Tibial nerve (tissue), 4 donors: ENCODE measurements around the gene DUSP18. TPM values are rescaled to one million over a fixed set of nuclear protein-coding genes. Genes with fewer than 3 reads are reported as not detected.

Experiments used
- DNase-seq, 2 donors: peaks; one replicate each; pipeline ENCODE4 v3.0.0-alpha.2; 2019; ENCODE audit warnings: low spot score in 2 of 2
- H3K27ac ChIP-seq, 4 donors: fragments of 200-600 bp; sonication (generic) in 3 of 4; one replicate each; pipeline ENCODE4 v1.5.1; 2017 to 2019; ENCODE audit warnings: mild to moderate bottlenecking in 1 of 4
- H3K27me3 ChIP-seq, 2 donors: fragments of 200-600 bp; sonication (generic) in 1 of 2; one replicate each; pipeline versions ENCODE4 v1.5.1 to v1.6.0; 2017 to 2019
- H3K36me3 ChIP-seq, 3 donors: fragments of 200-600 bp; sonication (generic); one replicate each; pipeline ENCODE4 v1.5.1; 2018 to 2019
- H3K4me1 ChIP-seq, 4 donors: fragments of 200-600 bp; sonication (generic) in 3 of 4; one replicate each; pipeline ENCODE4 v1.5.1; 2017 to 2019
- H3K4me3 ChIP-seq, 4 donors: fragments of 200-600 bp; sonication (generic) in 3 of 4; one replicate each; pipeline ENCODE4 v1.5.1; 2017 to 2019; ENCODE audit warnings: mild to moderate bottlenecking in 1 of 4, moderate library complexity in 1 of 4
- H3K9me3 ChIP-seq, 4 donors: fragments of 200-600 bp; sonication (generic) in 3 of 4; one replicate each; pipeline ENCODE4 v1.5.1; 2017 to 2019
- EP300 ChIP-seq, 2 donors: sonication (generic); formaldehyde crosslinking; IDR thresholded peaks; one replicate each; pipeline ENCODE4 v1.6.1; 2017; ENCODE audit warnings: antibody characterized with exemption in 2 of 2, mild to moderate bottlenecking in 1 of 2
- POLR2A ChIP-seq, 2 donors: fragments of 450-650 bp; IDR thresholded peaks; one replicate each; pipeline ENCODE4 v1.6.1; 2017; ENCODE audit warnings: antibody characterized with exemption in 2 of 2, mild to moderate bottlenecking in 2 of 2, moderate library complexity in 2 of 2
- WGBS, 2 donors: methylation state at CpG; one replicate each; pipeline ENCODE4 v1.1.5; 2018; 5-methylcytosine and 5-hydroxymethylcytosine counted together
- total RNA-seq, 4 donors: library from RNA; depleted of rRNA; stranded (reverse); fragments of >200 nt; gene quantifications; one replicate each; pipeline ENCODE4 v1.1.0, GENCODE V29; 2016
- TF ChIP-seq, protein P1 (sequence below), 5 experiments: fragments of 200-600 bp in 3 of 5; fragments of 450-650 bp in 2 of 5; sonication (generic) in 3 of 5; IDR thresholded peaks; one replicate each; pipeline ENCODE4 v1.5.1; 2016 to 2019; ENCODE audit warnings: antibody characterized with exemption in 5 of 5, mild to moderate bottlenecking in 3 of 5, moderate library complexity in 2 of 5

DUSP18 gene
- total RNA-seq, 4 donors from 2014 or later = 8.8 to 12.0 (median 10.4) TPM

DNA sequence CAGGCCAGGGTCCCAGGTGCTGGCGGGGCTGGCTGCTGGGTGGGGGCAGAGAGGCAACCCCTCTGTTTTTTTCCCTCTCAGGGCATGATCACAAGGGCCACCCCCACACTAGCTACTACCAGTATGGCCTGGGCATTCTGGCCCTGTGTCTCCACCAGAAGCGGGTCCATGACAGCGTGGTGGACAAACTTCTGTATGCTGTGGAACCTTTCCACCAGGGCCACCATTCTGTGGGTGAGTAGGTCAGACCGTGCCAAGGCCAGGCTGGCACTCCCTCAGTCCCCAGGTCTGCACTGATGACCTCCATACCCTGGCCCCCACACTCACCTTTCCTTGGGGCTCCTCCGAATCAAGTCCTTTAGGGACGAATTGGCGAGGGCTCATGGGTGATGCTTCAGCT lies 53.4 kb downstream of the DUSP18 start:
- WGBS, 2 donors = 98% methylated on average over 7 of the region's 7 CpGs
- DNase-seq = no peak
- Histone ChIP-seq H3K9me3 (no peaks in the 10 kb centered on the region), H3K4me1 (peaks cover 0 to 10% (median 0%) of the 10 kb centered on the region in 4 donors), H3K27me3 (no peaks in the 10 kb centered on the region), H3K4me3 (no peak overlapping the region), H3K36me3 (peaks cover 0 to 82% (median 0%) of the 10 kb centered on the region in 3 donors), H3K27ac (no peak overlapping the region)
- TF ChIP-seq, protein P1, sequence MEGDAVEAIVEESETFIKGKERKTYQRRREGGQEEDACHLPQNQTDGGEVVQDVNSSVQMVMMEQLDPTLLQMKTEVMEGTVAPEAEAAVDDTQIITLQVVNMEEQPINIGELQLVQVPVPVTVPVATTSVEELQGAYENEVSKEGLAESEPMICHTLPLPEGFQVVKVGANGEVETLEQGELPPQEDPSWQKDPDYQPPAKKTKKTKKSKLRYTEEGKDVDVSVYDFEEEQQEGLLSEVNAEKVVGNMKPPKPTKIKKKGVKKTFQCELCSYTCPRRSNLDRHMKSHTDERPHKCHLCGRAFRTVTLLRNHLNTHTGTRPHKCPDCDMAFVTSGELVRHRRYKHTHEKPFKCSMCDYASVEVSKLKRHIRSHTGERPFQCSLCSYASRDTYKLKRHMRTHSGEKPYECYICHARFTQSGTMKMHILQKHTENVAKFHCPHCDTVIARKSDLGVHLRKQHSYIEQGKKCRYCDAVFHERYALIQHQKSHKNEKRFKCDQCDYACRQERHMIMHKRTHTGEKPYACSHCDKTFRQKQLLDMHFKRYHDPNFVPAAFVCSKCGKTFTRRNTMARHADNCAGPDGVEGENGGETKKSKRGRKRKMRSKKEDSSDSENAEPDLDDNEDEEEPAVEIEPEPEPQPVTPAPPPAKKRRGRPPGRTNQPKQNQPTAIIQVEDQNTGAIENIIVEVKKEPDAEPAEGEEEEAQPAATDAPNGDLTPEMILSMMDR (IDR thresholded peaks at IDR 0.05) = no peak
- TF ChIP-seq POLR2A (IDR thresholded peaks at IDR 0.05) = no peak
- TF ChIP-seq EP300 (IDR thresholded peaks at IDR 0.05) = no peak

DNA sequence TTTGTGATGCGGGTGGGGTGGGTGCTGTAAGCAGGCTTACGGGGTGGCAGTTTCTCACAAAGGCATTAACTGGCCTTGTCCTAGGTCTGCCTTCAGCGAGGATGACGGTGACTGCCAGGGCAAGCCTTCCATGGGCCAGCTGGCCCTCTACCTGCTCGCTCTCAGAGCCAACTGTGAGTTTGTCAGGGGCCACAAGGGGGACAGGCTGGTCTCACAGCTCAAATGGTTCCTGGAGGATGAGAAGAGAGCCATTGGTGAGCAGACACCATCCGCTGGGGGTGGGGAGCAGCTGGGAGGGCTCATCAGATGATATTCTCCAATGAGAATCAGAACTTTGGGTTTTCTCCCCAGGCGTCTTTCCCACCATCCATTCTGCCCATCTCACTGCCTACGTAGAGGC lies 54.9 kb downstream of the DUSP18 start:
- no peaks in the 10 kb centered on the region for H3K27me3 ChIP-seq
- no peak overlapping the region for H3K4me3 ChIP-seq
- TF ChIP-seq, protein P1 (IDR thresholded peaks at IDR 0.05) = no peak
- TF ChIP-seq POLR2A (IDR thresholded peaks at IDR 0.05) (no peak), EP300 (IDR thresholded peaks at IDR 0.05) (no peak)
- H3K36me3 ChIP-seq = peaks cover 0 to 67% (median 0%) of the 10 kb centered on the region in 3 donors
- no peaks in the 10 kb centered on the region for H3K9me3 ChIP-seq
- H3K27ac ChIP-seq = no peak overlapping the region
- WGBS, 2 donors = 89 to 96% methylated on average over 8 of the region's 8 CpGs
- no peak for DNase-seq
- H3K4me1 ChIP-seq = peaks cover 0 to 25% (median 8%) of the 10 kb centered on the region in 4 donors

Other genes with a start within 250 kb of the DUSP18 start
- 10 to 100 TPM in 2 of 4 donors, 1 to 10 TPM in 2; 2.2 to 12.7 (median 7.3) TPM for gene MTFP1, start 242.1 kb downstream of the DUSP18 start, total RNA-seq
- gene SEC14L3, start 195.9 kb downstream of the DUSP18 start, total RNA-seq = not detected
- under 1 TPM in 1 of 4 donors, not detected in 3; 0.30 TPM for gene SEC14L4, start 162.2 kb downstream of the DUSP18 start, total RNA-seq
- 1 to 10 TPM in 1 of 4 donors, under 1 TPM in 3; 0.21 to 3.3 (median 0.94) TPM for gene SEC14L6, start 121.1 kb downstream of the DUSP18 start, total RNA-seq
- 10 to 100 TPM; 17.4 to 22.2 (median 18.8) TPM for gene GAL3ST1, start 93.2 kb downstream of the DUSP18 start, total RNA-seq
- 10 to 100 TPM; 53.9 to 74.7 (median 70.3) TPM for gene PES1, start 76.0 kb downstream of the DUSP18 start, total RNA-seq
- 10 to 100 TPM; 38.2 to 56.1 (median 43.8) TPM for gene TCN2, start 60.7 kb downstream of the DUSP18 start, total RNA-seq
- gene SLC35E4, start 32.1 kb downstream of the DUSP18 start, total RNA-seq = 10 to 100 TPM in 1 of 4 donors, 1 to 10 TPM in 3; 6.1 to 15.0 (median 7.3) TPM
- gene OSBP2, start 27.0 kb upstream of the DUSP18 start, total RNA-seq = 1 to 10 TPM in 3 of 4 donors, under 1 TPM in 1; 0.66 to 2.4 (median 1.6) TPM